Effector CD4-positive, alpha-beta T cell (primary cell): ENCODE results near the gene POM121C.
"Not testable (repeated sequence)": the region's sequence is repeated elsewhere in the genome, so short reads cannot be mapped to it uniquely, and the experiment has no call there.

Experiments
- DNase-seq: peaks from one replicate; pipeline ENCODE4 v3.0.0-alpha.2; 2020

Gene POM121C

GRCh38 chr7:75374519-75375317 is 111.4 kb downstream of the POM121C start:
- not testable (repeated sequence) for DNase-seq

DNA sequence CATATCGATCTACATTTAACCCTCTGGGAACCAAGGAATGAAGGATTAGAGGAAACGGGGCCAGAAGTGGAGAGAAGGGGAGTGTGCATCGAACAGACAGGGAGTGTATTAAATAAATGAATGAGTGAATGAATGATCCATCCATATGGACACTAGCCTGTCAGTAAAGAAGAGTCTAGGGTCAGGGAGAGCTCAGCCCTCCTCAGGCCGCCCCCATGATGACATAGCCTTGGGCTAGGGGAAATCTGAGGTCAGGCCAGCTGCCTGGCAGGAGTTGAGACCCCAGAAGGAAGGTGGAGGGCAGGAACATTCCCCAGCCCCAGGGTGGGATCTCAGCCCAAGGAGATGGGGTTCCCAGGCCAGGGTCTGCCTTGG is 112.0 kb downstream of the POM121C start:
- not testable (repeated sequence) for DNase-seq

DNA sequence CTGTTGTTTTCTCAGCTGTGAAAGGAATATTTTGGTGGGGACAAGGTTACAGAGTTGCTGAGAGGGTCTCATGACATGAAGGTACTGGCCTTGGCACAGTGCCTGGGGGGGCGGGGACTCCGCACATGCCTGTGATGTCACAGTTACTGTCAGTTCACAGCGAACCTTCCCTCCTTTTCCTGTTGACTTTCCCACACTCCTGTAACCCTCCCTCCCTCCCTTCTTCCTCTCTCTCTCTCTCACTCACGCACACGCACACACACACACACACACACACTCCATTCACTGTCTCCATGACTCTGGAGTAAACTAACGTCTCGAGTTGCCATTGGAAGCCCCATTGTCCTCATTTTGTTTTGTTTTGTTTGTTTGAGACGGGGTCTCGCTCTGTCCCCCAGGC is 118.8 kb downstream of the POM121C start:
- DNase-seq, result not testable (repeated sequence)
